OCI-LY1 (cell line): Measurements from ENCODE around the gene TLR9.
A peak's percentile ranks its signal among the peaks of the same experiment; 100 is the strongest.

Source experiments
- H2AFZ ChIP-seq: fragments of 200-600 bp; sonication (generic), shearing (Covaris generic); 2 replicates; pipeline ENCODE4 v1.6.0; 2014; ENCODE audit warnings: antibody characterized with exemption, mild to moderate bottlenecking, low read length
- H3F3A ChIP-seq: fragments of 200-600 bp; sonication (generic), shearing (Covaris generic); 2 replicates; pipeline ENCODE4 v1.6.0; 2014; ENCODE audit warnings: mild to moderate bottlenecking, antibody characterized with exemption, low read length, moderate library complexity; ENCODE audit not compliant: insufficient read depth
- H3K27ac ChIP-seq: fragments of 200-600 bp; sonication (generic); 2 replicates; pipeline ENCODE4 v1.5.1; 2014; ENCODE audit warnings: low read length, mixed run types, mild to moderate bottlenecking, low read depth; ENCODE audit not compliant: poor library complexity, severe bottlenecking
- H3K27me3 ChIP-seq: fragments of 200-600 bp; sonication (generic); 2 replicates; pipeline ENCODE4 v1.6.0; 2014; ENCODE audit warnings: antibody characterized with exemption, mild to moderate bottlenecking, low read length, moderate library complexity; ENCODE audit not compliant: insufficient read depth
- H3K36me3 ChIP-seq: fragments of 200-600 bp; sonication (generic); 2 replicates; pipeline ENCODE4 v1.6.1; 2014; ENCODE audit warnings: mild to moderate bottlenecking, antibody characterized with exemption, low read length, moderate library complexity, mixed read lengths; ENCODE audit not compliant: insufficient read depth
- H3K4me1 ChIP-seq: fragments of 200-600 bp; sonication (generic); 2 replicates; pipeline ENCODE4 v1.5.1; 2014; ENCODE audit warnings: mild to moderate bottlenecking, low read length, moderate library complexity; ENCODE audit not compliant: insufficient read depth, severe bottlenecking
- H3K4me2 ChIP-seq: fragments of 200-600 bp; sonication (generic), shearing (Covaris generic); 2 replicates; pipeline ENCODE4 v1.6.1; 2014; ENCODE audit warnings: low read length
- H3K4me3 ChIP-seq: fragments of 200-600 bp; sonication (generic); 2 replicates; pipeline ENCODE4 v1.5.1; 2014; ENCODE audit warnings: low read length, low read depth, mild to moderate bottlenecking, mixed read lengths; ENCODE audit not compliant: poor library complexity, severe bottlenecking
- H3K79me2 ChIP-seq: fragments of 200-600 bp; shearing (Covaris generic); 2 replicates; pipeline ENCODE4 v1.6.1; 2016; ENCODE audit warnings: mixed run types, low read length, mixed read lengths; ENCODE audit not compliant: insufficient read depth
- H3K9ac ChIP-seq: fragments of 200-600 bp; sonication (generic), shearing (Covaris generic); 2 replicates; pipeline ENCODE4 v1.6.1; 2014; ENCODE audit warnings: mild to moderate bottlenecking, low read length, mixed read lengths
- H3K9me2 ChIP-seq: fragments of 200-600 bp; sonication (generic), shearing (Covaris generic); 2 replicates; pipeline ENCODE4 v1.6.1; 2014; ENCODE audit warnings: low read depth, mild to moderate bottlenecking, low read length, mixed read lengths
- H3K9me3 ChIP-seq: fragments of 200-600 bp; shearing (Covaris generic); 2 replicates; pipeline ENCODE4 v1.6.1; 2014; ENCODE audit warnings: low read length, mixed read lengths
- H4K20me1 ChIP-seq: fragments of 200-600 bp; sonication (generic), shearing (Covaris generic); 2 replicates; pipeline ENCODE4 v1.6.0; 2016; ENCODE audit warnings: mild to moderate bottlenecking, low read length; ENCODE audit not compliant: insufficient read depth
- CTCF ChIP-seq: fragments of 200-600 bp; sonication (generic), shearing (Covaris generic); IDR thresholded peaks from 2 replicates; pipeline ENCODE4 v1.5.1; 2017; ENCODE audit warnings: mild to moderate bottlenecking, antibody characterized with exemption, low read length, moderate library complexity, mixed read lengths
- EZH2 ChIP-seq: fragments of 200-600 bp; sonication (generic), shearing (Covaris generic); IDR thresholded peaks from 2 replicates; pipeline ENCODE4 v1.8.0; 2017; ENCODE audit warnings: borderline replicate concordance, mixed run types, mild to moderate bottlenecking, antibody characterized with exemption, low read length, moderate library complexity, mixed read lengths

Gene TLR9

DNA sequence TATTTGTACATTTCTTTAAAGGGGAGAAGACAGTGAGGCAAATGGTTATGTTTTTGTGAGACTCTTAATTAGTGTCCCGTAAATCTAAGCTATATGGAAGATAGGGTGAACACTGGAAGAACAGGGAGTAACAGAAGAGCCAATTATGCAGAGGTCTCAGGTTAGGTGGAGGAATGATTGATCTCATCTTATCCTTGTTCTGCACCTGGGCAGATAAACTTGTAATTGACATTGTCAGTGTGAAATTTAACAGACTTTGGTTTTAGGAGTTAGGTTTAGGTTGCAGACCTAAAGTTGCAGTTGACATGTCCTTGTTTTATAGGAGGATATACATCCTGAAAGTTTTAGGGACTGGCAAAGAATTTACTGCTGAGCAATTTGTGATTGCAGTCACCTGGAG, 16.6 kb upstream of the TLR9 start:
- no peak for TF ChIP-seq CTCF
- TF ChIP-seq EZH2, result no peak
- Histone ChIP-seq H3K4me1 (peaks cover 55% of the 10 kb centered on the region), H3K27ac (no peak overlapping the region)

GRCh38 chr3:52240886-52241370, 15.5 kb upstream of the TLR9 start:
- Histone ChIP-seq H3K4me3 (no peak overlapping the region), H3F3A (no peaks in the 10 kb centered on the region), H3K36me3 (peaks cover 6% of the 10 kb centered on the region; the same call in 1 of the 2 replicates), H3K9ac (no peak overlapping the region), H3K27me3 (no peaks in the 10 kb centered on the region), H3K4me2 (peak overlapping the region; percentile 98; the same call in 1 of the 2 replicates), H3K27ac (peak overlapping the region; percentile 74), H4K20me1 (no peaks in the 10 kb centered on the region), H3K79me2 (peaks cover 8% of the 10 kb centered on the region), H2AFZ (no peak overlapping the region), H3K9me3 (no peaks in the 10 kb centered on the region), H3K4me1 (peaks cover 47% of the 10 kb centered on the region), H3K9me2 (no peaks in the 10 kb centered on the region)
- TF ChIP-seq CTCF (no peak), EZH2 (no peak)

More for the DNA sequence above, 16.6 kb upstream of the TLR9 start:
- Histone ChIP-seq H3K36me3 (peaks cover 6% of the 10 kb centered on the region; the same call in 1 of the 2 replicates), H3K9me2 (no peaks in the 10 kb centered on the region), H3K27me3 (no peaks in the 10 kb centered on the region), H3K9ac (no peak overlapping the region), H3K4me2 (no peak overlapping the region), H3K4me3 (no peak overlapping the region), H2AFZ (no peak overlapping the region), H4K20me1 (no peaks in the 10 kb centered on the region), H3F3A (no peaks in the 10 kb centered on the region), H3K9me3 (no peaks in the 10 kb centered on the region), H3K79me2 (peaks cover 8% of the 10 kb centered on the region)

DNA sequence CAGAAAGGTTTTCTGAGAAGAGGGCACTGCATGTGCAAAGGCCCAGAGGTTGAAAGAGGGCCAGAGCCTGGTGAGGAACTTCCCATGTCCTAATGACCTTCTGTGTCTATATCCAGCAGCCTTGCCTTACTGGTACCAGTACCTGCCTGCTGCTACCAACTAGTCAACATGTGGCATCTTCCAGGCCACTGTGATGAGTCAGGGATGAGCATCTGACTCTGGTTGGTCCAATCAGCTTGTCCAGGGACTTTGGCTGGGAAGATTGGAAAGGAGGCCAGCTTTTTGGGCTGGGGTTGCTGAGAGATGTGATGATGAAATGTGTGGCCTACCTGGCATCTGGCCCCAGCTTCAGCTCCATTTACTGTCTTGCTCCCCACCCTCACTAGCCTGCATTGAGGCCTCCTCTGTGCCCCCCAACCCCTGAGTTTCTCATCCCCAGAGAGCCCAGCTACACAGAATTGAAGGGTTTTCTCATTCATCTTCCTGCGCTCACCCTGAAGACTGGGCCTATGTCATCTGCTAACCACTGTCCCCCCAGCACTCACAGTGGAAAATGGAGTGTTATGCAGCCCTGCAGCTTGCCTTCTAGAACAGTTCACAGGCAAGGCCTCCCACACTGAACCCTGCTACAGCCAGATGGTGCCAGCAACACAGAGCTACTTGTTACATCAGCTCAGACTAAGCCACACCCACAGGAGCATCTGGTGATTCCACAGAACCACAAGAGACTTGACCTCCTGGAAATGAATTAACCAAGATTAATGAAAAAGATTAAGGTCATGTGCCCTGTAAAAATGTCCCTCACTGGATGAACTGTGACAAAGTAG, 14.8 kb upstream of the TLR9 start:
- H3K27ac ChIP-seq, result peak overlapping the region; percentile 74
- peak overlapping the region; percentile 76 for H3K4me3 ChIP-seq
- TF ChIP-seq CTCF (no peak), EZH2 (no peak)
- no peaks in the 10 kb centered on the region for H3K9me2 ChIP-seq
- peaks cover 8% of the 10 kb centered on the region for H3K79me2 ChIP-seq
- no peaks in the 10 kb centered on the region for H3K9me3 ChIP-seq
- H3K27me3 ChIP-seq, result no peaks in the 10 kb centered on the region
- peaks cover 6% of the 10 kb centered on the region; the same call in 1 of the 2 replicates for H3K36me3 ChIP-seq
- H4K20me1 ChIP-seq, result no peaks in the 10 kb centered on the region
- peak overlapping the region; percentile 98 for H3K4me2 ChIP-seq
- H3K9ac ChIP-seq, result peak overlapping the region; percentile 100
- H3F3A ChIP-seq, result no peaks in the 10 kb centered on the region
- peaks cover 43% of the 10 kb centered on the region for H3K4me1 ChIP-seq
- H2AFZ ChIP-seq, result no peak overlapping the region
